ENCODE data around the gene CPT1A. TPM values are rescaled to one million over a fixed set of nuclear protein-coding genes. Genes with fewer than 3 reads are reported as not detected.
A peak's percentile ranks its signal among the peaks of the same experiment; 100 is the strongest.

CPT1A gene
- polyA plus RNA-seq, 2 donors = 8.4 to 13.8 TPM

DNA sequence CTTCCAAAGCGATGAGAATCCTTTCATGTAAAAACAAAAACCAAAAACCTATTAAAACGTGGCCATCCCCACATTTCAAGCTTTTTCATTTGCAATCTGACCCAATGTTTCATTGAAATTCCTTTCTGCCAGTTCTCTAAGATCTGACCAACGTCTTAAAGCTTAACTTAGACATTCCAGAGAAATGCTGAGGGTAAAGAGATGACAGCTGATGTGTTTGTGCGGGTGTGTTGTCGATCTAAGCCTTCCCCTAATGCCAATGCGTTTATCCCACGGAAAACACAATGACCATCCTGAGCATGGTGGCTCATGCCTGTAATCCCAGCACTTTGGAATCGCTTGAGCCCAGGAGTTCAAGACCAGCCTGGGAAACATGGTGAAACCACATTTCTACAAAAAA is 84.0 kb downstream of the CPT1A start:
- no peaks in the 10 kb centered on the region for H3K9me3 ChIP-seq (ENCODE audit: control insufficient read depth in 2 of 2, insufficient read depth in 1 of 2, low read depth in 1 of 2, low read length in 1 of 2)
- H3K4me1 ChIP-seq (ENCODE audit: control insufficient read depth in 2 of 2, insufficient read depth in 2 of 2, low read length in 1 of 2) = no peaks in the 10 kb centered on the region
- no peaks in the 10 kb centered on the region for H3K27me3 ChIP-seq (ENCODE audit: control insufficient read depth in 1 of 2, insufficient read depth in 2 of 2, low read length in 2 of 2)
- WGBS, 2 donors = 79 to 80% methylated on average over 8 of the region's 8 CpGs
- H3K27ac ChIP-seq (ENCODE audit: low read depth in 2 of 2, low read length in 1 of 2) = no peak overlapping the region
- H3K4me3 ChIP-seq (ENCODE audit: low read depth in 1 of 2, low read length in 2 of 2) = no peak overlapping the region
- H3K36me3 ChIP-seq (ENCODE audit: control insufficient read depth in 2 of 2, insufficient read depth in 2 of 2, low read length in 1 of 2) = peaks cover 3 to 29% of the 10 kb centered on the region in 2 donors

DNA sequence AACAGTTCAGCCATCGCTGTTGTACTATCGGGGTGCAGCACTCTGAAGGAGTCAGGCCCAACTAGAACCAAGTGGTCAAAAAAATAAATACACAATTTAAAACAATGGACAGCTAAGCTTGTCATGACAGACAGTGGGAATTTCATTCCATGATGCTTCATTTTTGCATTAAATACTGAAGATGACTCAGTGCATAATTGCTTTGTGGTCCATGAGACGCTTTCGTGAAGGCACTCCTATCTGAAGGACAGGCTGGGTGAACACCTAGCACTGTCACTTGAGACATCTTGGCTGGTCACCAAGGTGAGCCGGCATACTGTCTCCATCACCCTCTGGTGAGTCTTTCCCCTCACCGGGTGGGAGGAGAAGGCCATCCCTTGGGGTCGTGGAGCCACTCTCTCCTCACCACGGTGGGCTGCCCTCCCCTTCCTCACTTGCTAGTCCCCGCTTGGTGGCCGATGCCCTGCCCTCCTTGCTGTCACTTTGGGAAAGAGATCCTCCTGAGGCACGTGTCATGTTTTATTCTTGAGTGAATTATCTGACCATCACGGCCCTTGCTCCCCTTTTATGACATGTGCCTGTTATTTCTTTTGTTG is 85.4 kb downstream of the CPT1A start:
- Histone ChIP-seq H3K9me3 (ENCODE audit: control insufficient read depth in 2 of 2, insufficient read depth in 1 of 2, low read depth in 1 of 2, low read length in 1 of 2) (no peaks in the 10 kb centered on the region), H3K27me3 (ENCODE audit: control insufficient read depth in 1 of 2, insufficient read depth in 2 of 2, low read length in 2 of 2) (no peaks in the 10 kb centered on the region), H3K36me3 (ENCODE audit: control insufficient read depth in 2 of 2, insufficient read depth in 2 of 2, low read length in 1 of 2) (peaks cover 3 to 20% of the 10 kb centered on the region in 2 donors), H3K4me1 (ENCODE audit: control insufficient read depth in 2 of 2, insufficient read depth in 2 of 2, low read length in 1 of 2) (peaks cover 0 to 2% of the 10 kb centered on the region in 2 donors), H3K27ac (ENCODE audit: low read depth in 2 of 2, low read length in 1 of 2) (no peak overlapping the region), H3K4me3 (ENCODE audit: low read depth in 1 of 2, low read length in 2 of 2) (no peak overlapping the region)
- WGBS, 2 donors = 88 to 90% methylated on average over 12 of the region's 12 CpGs

DNA sequence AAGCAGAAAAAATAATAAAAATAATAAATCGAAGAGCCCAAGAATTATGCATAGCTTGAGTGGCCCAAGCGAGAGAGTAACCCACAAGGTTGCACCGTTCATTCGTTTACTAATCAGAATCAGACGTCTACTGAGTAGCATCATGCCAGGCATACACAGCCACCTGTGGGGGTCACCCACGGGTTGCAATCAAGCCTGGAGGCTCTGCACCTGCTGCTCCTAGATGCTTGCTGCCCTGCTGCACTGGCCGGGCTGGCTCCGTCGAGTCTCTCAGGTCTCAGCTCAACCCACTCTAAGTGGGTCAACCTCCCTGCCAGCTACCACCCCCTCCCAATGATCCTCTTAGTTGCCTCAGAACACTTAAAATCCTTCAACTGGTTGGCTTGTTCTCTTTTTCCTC is 88.4 kb downstream of the CPT1A start:
- no peaks in the 10 kb centered on the region for H3K9me3 ChIP-seq (ENCODE audit: control insufficient read depth in 2 of 2, insufficient read depth in 1 of 2, low read depth in 1 of 2, low read length in 1 of 2)
- no peaks in the 10 kb centered on the region for H3K27me3 ChIP-seq (ENCODE audit: control insufficient read depth in 1 of 2, insufficient read depth in 2 of 2, low read length in 2 of 2)
- H3K36me3 ChIP-seq (ENCODE audit: control insufficient read depth in 2 of 2, insufficient read depth in 2 of 2, low read length in 1 of 2) = peaks cover 0 to 13% of the 10 kb centered on the region in 2 donors
- H3K27ac ChIP-seq (ENCODE audit: low read depth in 2 of 2, low read length in 1 of 2) = no peak overlapping the region
- H3K4me3 ChIP-seq (ENCODE audit: low read depth in 1 of 2, low read length in 2 of 2) = no peak overlapping the region
- H3K4me1 ChIP-seq (ENCODE audit: control insufficient read depth in 2 of 2, insufficient read depth in 2 of 2, low read length in 1 of 2) = peaks cover 0 to 2% of the 10 kb centered on the region in 2 donors
- WGBS, 2 donors = 72 to 82% methylated on average over 9 of the region's 9 CpGs

- peak within 1 kb of the TSS; percentile 53 to 62 for H3K4me3 ChIP-seq (ENCODE audit: low read depth in 1 of 2, low read length in 2 of 2)
- H3K27me3 ChIP-seq (ENCODE audit: control insufficient read depth in 1 of 2, insufficient read depth in 2 of 2, low read length in 2 of 2) = no peaks in the 10 kb centered on the region
- no peaks in the 10 kb centered on the region for H3K9me3 ChIP-seq (ENCODE audit: control insufficient read depth in 2 of 2, insufficient read depth in 1 of 2, low read depth in 1 of 2, low read length in 1 of 2)
- peaks cover 0 to 2% of the 10 kb centered on the region in 2 donors for H3K4me1 ChIP-seq (ENCODE audit: control insufficient read depth in 2 of 2, insufficient read depth in 2 of 2, low read length in 1 of 2)
- WGBS, 2 donors = 3% methylated on average over 23 to 42 of the region's 42 CpGs
- H3K36me3 ChIP-seq (ENCODE audit: control insufficient read depth in 2 of 2, insufficient read depth in 2 of 2, low read length in 1 of 2) = peaks cover under 1 to 2% of the 10 kb centered on the region in 2 donors
- H3K27ac ChIP-seq (ENCODE audit: low read depth in 2 of 2, low read length in 1 of 2) = no peak within 1 kb of the TSS
These were observed 90.3 kb downstream of the CPT1A start, which contains the start of gene TESMIN for GRCh38 chr11:68751331-68751856. Gene TESMIN (minus strand): TSS chr11:68751520. CDS start chr11:68750660, 860 bp downstream.

DNA sequence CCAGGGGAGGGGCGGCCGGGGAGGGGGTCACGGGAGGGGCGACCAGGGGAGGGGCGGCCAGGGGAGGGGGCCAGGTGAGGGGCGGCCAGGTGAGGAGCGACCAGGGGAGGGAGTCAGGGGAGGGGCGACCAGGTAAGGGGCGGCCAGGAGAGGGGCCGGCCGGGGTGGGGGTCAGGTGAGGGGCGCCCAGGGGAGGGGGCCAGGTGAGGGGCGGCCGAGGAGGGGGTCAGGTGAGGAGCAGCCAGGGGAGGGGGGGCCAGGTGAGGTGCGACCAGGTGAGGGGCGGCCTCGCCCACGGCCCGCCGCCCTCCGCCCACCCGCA is 90.8 kb downstream of the CPT1A start:
- Histone ChIP-seq H3K27ac (ENCODE audit: low read depth in 2 of 2, low read length in 1 of 2) (no peak overlapping the region), H3K36me3 (ENCODE audit: control insufficient read depth in 2 of 2, insufficient read depth in 2 of 2, low read length in 1 of 2) (peaks cover 0 to 4% of the 10 kb centered on the region in 2 donors), H3K4me1 (ENCODE audit: control insufficient read depth in 2 of 2, insufficient read depth in 2 of 2, low read length in 1 of 2) (peaks cover 0 to 2% of the 10 kb centered on the region in 2 donors), H3K9me3 (ENCODE audit: control insufficient read depth in 2 of 2, insufficient read depth in 1 of 2, low read depth in 1 of 2, low read length in 1 of 2) (no peaks in the 10 kb centered on the region), H3K27me3 (ENCODE audit: control insufficient read depth in 1 of 2, insufficient read depth in 2 of 2, low read length in 2 of 2) (no peaks in the 10 kb centered on the region), H3K4me3 (ENCODE audit: low read depth in 1 of 2, low read length in 2 of 2) (peak overlapping the region; percentile 53 to 62)
- 0 to 8% methylated on average over 8 to 18 of the region's 22 CpGs for WGBS, 2 donors

- Histone ChIP-seq H3K27ac (ENCODE audit: low read depth in 2 of 2, low read length in 1 of 2) (no peak overlapping the region), H3K9me3 (ENCODE audit: control insufficient read depth in 2 of 2, insufficient read depth in 1 of 2, low read depth in 1 of 2, low read length in 1 of 2) (no peaks in the 10 kb centered on the region), H3K27me3 (ENCODE audit: control insufficient read depth in 1 of 2, insufficient read depth in 2 of 2, low read length in 2 of 2) (no peaks in the 10 kb centered on the region), H3K4me1 (ENCODE audit: control insufficient read depth in 2 of 2, insufficient read depth in 2 of 2, low read length in 1 of 2) (peaks cover 0 to 2% of the 10 kb centered on the region in 2 donors), H3K4me3 (ENCODE audit: low read depth in 1 of 2, low read length in 2 of 2) (peak overlapping the region in 1 of 2 donors; percentile 62), H3K36me3 (ENCODE audit: control insufficient read depth in 2 of 2, insufficient read depth in 2 of 2, low read length in 1 of 2) (peaks cover 0 to 4% of the 10 kb centered on the region in 2 donors)
- WGBS, 2 donors = 55% methylated on average over 64 to 76 of the region's 76 CpGs
These were observed 91.3 kb downstream of the CPT1A start for GRCh38 chr11:68750195-68751003.

DNA sequence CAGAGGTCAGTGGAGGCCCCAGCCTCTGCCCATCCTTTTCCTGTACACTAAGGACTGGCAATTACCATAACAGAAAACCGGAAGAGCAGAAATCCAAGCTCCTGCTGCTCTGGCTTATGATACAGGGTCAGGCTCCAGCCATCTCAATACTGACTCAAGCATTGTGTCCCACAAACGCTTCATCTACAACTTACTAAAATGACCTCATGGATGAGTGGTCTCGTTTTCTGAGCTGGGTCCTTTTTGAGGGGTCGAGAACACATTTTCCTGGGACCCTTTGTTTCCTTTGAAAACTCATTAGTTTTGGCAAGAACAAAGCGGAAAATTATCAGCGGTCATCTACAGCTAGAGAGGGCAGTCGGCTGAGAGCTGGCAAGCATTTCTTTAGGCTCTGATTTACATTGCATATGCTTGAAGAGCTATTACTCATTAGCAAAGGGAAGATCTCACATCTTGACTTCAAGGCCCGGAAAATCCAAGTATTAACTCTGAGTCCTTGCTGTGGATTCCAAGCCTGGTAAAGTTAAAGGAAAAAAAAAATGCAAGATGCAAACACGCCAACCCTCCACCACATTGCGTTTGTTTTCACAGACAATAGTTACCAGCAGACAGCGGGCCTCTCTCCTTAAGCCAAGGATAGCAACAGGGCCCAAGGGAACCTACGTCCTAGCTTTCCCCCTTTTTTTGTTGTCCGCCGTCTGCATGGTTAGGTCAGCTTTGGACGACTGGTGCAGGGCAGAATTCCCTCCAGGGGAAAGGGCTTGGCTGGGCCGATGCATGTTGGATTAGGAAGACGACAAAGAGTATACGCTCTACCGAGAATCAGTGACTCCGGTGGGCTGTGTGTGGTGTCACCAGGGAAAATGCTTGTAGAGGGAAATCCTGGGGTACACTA is 92.2 kb downstream of the CPT1A start:
- Histone ChIP-seq H3K9me3 (ENCODE audit: control insufficient read depth in 2 of 2, insufficient read depth in 1 of 2, low read depth in 1 of 2, low read length in 1 of 2) (no peaks in the 10 kb centered on the region), H3K4me3 (ENCODE audit: low read depth in 1 of 2, low read length in 2 of 2) (no peak overlapping the region), H3K4me1 (ENCODE audit: control insufficient read depth in 2 of 2, insufficient read depth in 2 of 2, low read length in 1 of 2) (peaks cover 0 to 2% of the 10 kb centered on the region in 2 donors), H3K27me3 (ENCODE audit: control insufficient read depth in 1 of 2, insufficient read depth in 2 of 2, low read length in 2 of 2) (no peaks in the 10 kb centered on the region), H3K36me3 (ENCODE audit: control insufficient read depth in 2 of 2, insufficient read depth in 2 of 2, low read length in 1 of 2) (peaks cover 0 to 4% of the 10 kb centered on the region in 2 donors), H3K27ac (ENCODE audit: low read depth in 2 of 2, low read length in 1 of 2) (no peak overlapping the region)
- WGBS, 2 donors = 78 to 81% methylated on average over 20 of the region's 20 CpGs

DNA sequence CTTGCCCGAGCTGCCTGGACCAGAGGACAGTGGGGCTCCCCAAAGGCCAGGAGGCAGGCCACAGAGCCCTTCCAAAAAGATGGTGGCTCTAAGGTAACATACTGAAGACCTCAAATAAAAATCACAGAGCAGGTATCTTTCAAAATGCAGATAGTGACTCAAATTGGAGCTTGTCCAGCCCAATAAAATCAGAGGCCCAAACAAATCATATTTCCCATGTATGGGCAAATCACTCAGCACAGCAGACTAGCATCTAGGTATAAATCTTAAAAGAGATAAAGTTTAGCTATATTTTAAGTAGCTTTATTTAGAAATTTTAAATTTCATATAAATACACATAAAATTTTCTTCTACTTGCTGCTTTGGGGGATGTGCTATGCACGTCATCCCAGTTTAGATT is 93.7 kb downstream of the CPT1A start:
- H3K36me3 ChIP-seq (ENCODE audit: control insufficient read depth in 2 of 2, insufficient read depth in 2 of 2, low read length in 1 of 2) = peaks cover 0 to 4% of the 10 kb centered on the region in 2 donors
- no peak overlapping the region for H3K27ac ChIP-seq (ENCODE audit: low read depth in 2 of 2, low read length in 1 of 2)
- WGBS, 2 donors = 82 to 90% methylated on average over 2 of the region's 2 CpGs

DNA sequence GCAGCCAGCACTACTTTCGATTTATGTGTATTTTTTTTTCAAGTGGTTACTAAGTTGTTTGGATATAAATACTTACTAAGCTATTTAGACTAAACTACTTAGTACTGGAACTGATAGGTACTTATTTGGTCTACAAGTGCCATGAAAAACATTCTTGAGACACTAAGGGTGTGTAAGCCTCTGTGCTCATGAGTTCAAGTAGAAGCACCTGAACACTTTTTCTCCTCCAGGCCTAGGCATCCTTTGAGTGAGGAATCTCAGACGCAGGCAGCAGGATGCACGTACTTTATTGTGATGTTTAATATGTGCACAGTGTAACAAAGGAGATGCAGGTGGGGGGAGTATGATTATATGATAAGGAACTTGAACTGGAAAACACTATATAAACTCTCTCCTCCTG is 98.2 kb downstream of the CPT1A start:
- Histone ChIP-seq H3K4me1 (ENCODE audit: control insufficient read depth in 2 of 2, insufficient read depth in 2 of 2, low read length in 1 of 2) (no peaks in the 10 kb centered on the region), H3K27me3 (ENCODE audit: control insufficient read depth in 1 of 2, insufficient read depth in 2 of 2, low read length in 2 of 2) (no peaks in the 10 kb centered on the region), H3K9me3 (ENCODE audit: control insufficient read depth in 2 of 2, insufficient read depth in 1 of 2, low read depth in 1 of 2, low read length in 1 of 2) (no peaks in the 10 kb centered on the region), H3K27ac (ENCODE audit: low read depth in 2 of 2, low read length in 1 of 2) (no peak overlapping the region), H3K4me3 (ENCODE audit: low read depth in 1 of 2, low read length in 2 of 2) (no peak overlapping the region), H3K36me3 (ENCODE audit: control insufficient read depth in 2 of 2, insufficient read depth in 2 of 2, low read length in 1 of 2) (peaks cover 0 to 4% of the 10 kb centered on the region in 2 donors)
- 95 to 96% methylated on average over 3 of the region's 3 CpGs for WGBS, 2 donors

More for the DNA sequence above, 93.7 kb downstream of the CPT1A start:
- Histone ChIP-seq H3K4me1 (ENCODE audit: control insufficient read depth in 2 of 2, insufficient read depth in 2 of 2, low read length in 1 of 2) (peaks cover 0 to 2% of the 10 kb centered on the region in 2 donors), H3K4me3 (ENCODE audit: low read depth in 1 of 2, low read length in 2 of 2) (no peak overlapping the region), H3K9me3 (ENCODE audit: control insufficient read depth in 2 of 2, insufficient read depth in 1 of 2, low read depth in 1 of 2, low read length in 1 of 2) (no peaks in the 10 kb centered on the region), H3K27me3 (ENCODE audit: control insufficient read depth in 1 of 2, insufficient read depth in 2 of 2, low read length in 2 of 2) (no peaks in the 10 kb centered on the region)

Data from esophagus (tissue), 2 donors.